Natural killer cell (primary cell): ENCODE data around the gene SPRY1. TPM values are rescaled to one million over a fixed set of nuclear protein-coding genes. Genes with fewer than 3 reads are reported as not detected.

ENCODE experiments used
- ATAC-seq, 3 donors: fragments of 150-1000 bp in 2 of 3; fragments of 200-7000 bp in 1 of 3; cut with Tn5 transposase; 1 replicate in 1 of 3; 2 replicates in 2 of 3; pipeline ENCODE4 v1.10.0; 2021; ENCODE audit warnings: mild to moderate bottlenecking in 2 of 3, moderate library complexity in 2 of 3
- DNase-seq, 2 donors: peaks; one replicate each; pipeline versions ENCODE4 v3.0.0 to v3.0.0-alpha.2; 2013 to 2021; ENCODE audit warnings: mixed read lengths in 1 of 2
- H3K27ac ChIP-seq: one replicate; pipeline ENCODE4 v1.5.1; 2013; ENCODE audit warnings: mild to moderate bottlenecking, low read length
- H3K27me3 ChIP-seq: one replicate; pipeline ENCODE4 v1.6.1; 2013; ENCODE audit warnings: low read length; ENCODE audit not compliant: control insufficient read depth, insufficient read depth
- H3K36me3 ChIP-seq: one replicate; pipeline ENCODE4 v1.6.1; 2013; ENCODE audit warnings: low read length; ENCODE audit not compliant: control insufficient read depth, insufficient read depth
- H3K4me1 ChIP-seq: one replicate; pipeline ENCODE4 v1.6.1; 2013; ENCODE audit warnings: low read length; ENCODE audit not compliant: control insufficient read depth, insufficient read depth
- H3K4me3 ChIP-seq: one replicate; pipeline ENCODE4 v1.5.1; 2013; ENCODE audit warnings: low read length
- H3K9me3 ChIP-seq: one replicate; pipeline ENCODE4 v1.6.1; 2013; ENCODE audit warnings: low read length; ENCODE audit not compliant: control insufficient read depth, insufficient read depth
- H3K27ac Mint-ChIP-seq, 2 donors: one replicate each; pipeline ENCODE4 v1.8.0; 2022; ENCODE audit warnings: mild to moderate bottlenecking in 2 of 2, mixed read lengths in 2 of 2, moderate library complexity in 1 of 2
- H3K27me3 Mint-ChIP-seq, 2 donors: one replicate each; pipeline ENCODE4 v1.8.0; 2022; ENCODE audit warnings: low read depth in 2 of 2, mixed read lengths in 2 of 2
- H3K36me3 Mint-ChIP-seq: one replicate; pipeline ENCODE4 v1.8.0; 2022; ENCODE audit warnings: mixed read lengths
- H3K4me1 Mint-ChIP-seq, 2 donors: one replicate each; pipeline ENCODE4 v1.8.0; 2022; ENCODE audit warnings: mixed read lengths in 2 of 2
- H3K4me3 Mint-ChIP-seq: one replicate; pipeline ENCODE4 v1.8.0; 2022; ENCODE audit warnings: mild to moderate bottlenecking, moderate library complexity, mixed read lengths
- H3K9me3 Mint-ChIP-seq, 2 donors: one replicate each; pipeline ENCODE4 v1.8.0; 2022; ENCODE audit warnings: mixed read lengths in 2 of 2
- WGBS: methylation state at CpG from one replicate; pipeline ENCODE4 v1.1.7; 2013; ENCODE audit warnings: missing lambda C conversion rate; ENCODE audit not compliant: insufficient coverage; 5-methylcytosine and 5-hydroxymethylcytosine counted together
- intact Hi-C: fragments of 100-400 bp; cut with micrococcal nuclease; formaldehyde crosslinking; loops from one replicate; pipeline ENCODE4 v1.14.2; 2022
- total RNA-seq, 4 donors: library from RNA; stranded (reverse); fragments of 120-200 nt in 1 of 4; gene quantifications; one replicate each; pipeline versions ENCODE4 v1.2.3 to v1.2.4, GENCODE V29; 2013 to 2022
- TF ChIP-seq, protein P1 (sequence below): fragments of 200-600 bp; IDR thresholded peaks from one replicate; pipeline ENCODE4 v1.8.0; 2022; ENCODE audit warnings: antibody characterized with exemption

SPRY1 gene
- total RNA-seq, 3 donors from 2014 or later (not counting 1 experiment from before 2014, with no cell fraction given) = 8.7 to 9.8 (median 9.5) TPM

DNA sequence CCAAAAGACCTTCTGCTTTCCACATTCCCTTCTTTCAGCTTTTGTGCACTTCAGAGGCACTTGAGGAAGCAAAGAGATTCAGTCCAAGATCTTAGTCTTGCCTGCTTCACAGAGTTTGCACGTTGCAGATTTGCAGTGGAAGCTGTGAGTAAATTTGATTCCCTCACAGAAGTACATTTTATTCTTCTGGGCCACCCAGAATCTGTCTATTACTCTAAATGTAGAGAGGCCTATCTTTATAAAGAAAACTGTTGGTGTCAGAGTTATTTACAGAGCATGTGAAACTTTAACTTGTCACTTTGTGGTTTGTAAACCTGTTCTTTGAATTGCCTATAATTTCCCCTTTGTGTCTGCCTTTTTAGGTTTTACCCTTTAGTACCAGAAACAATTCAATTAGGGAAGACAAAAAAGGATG is 15.5 kb downstream of the SPRY1 start:
- Histone ChIP-seq H3K36me3 (no peaks in the 10 kb centered on the region), H3K27me3 (no peaks in the 10 kb centered on the region), H3K4me3 (no peak overlapping the region), H3K27ac (peak overlapping the region; percentile 20), H3K4me1 (peaks cover 15% of the 10 kb centered on the region), H3K9me3 (no peaks in the 10 kb centered on the region)
- H3K9me3 Mint-ChIP-seq = no peaks in the 10 kb centered on the region
- H3K36me3 Mint-ChIP-seq = no peaks in the 10 kb centered on the region
- peak overlapping the region in 1 of 2 donors; percentile 62 for H3K27ac Mint-ChIP-seq
- H3K4me1 Mint-ChIP-seq = peaks cover 11 to 21% of the 10 kb centered on the region in 2 donors
- intact Hi-C loops = no loop called here
- TF ChIP-seq, protein P1, sequence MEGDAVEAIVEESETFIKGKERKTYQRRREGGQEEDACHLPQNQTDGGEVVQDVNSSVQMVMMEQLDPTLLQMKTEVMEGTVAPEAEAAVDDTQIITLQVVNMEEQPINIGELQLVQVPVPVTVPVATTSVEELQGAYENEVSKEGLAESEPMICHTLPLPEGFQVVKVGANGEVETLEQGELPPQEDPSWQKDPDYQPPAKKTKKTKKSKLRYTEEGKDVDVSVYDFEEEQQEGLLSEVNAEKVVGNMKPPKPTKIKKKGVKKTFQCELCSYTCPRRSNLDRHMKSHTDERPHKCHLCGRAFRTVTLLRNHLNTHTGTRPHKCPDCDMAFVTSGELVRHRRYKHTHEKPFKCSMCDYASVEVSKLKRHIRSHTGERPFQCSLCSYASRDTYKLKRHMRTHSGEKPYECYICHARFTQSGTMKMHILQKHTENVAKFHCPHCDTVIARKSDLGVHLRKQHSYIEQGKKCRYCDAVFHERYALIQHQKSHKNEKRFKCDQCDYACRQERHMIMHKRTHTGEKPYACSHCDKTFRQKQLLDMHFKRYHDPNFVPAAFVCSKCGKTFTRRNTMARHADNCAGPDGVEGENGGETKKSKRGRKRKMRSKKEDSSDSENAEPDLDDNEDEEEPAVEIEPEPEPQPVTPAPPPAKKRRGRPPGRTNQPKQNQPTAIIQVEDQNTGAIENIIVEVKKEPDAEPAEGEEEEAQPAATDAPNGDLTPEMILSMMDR = no peak
- ATAC-seq (peak in 1 of 3 donors; percentile 26), DNase-seq (no peak)
- H3K4me3 Mint-ChIP-seq = peak overlapping the region; percentile 38
- peaks cover 0 to 3% of the 10 kb centered on the region in 2 donors for H3K27me3 Mint-ChIP-seq
- no CpG with 5 or more reads among the region's 1 CpG for WGBS

DNA sequence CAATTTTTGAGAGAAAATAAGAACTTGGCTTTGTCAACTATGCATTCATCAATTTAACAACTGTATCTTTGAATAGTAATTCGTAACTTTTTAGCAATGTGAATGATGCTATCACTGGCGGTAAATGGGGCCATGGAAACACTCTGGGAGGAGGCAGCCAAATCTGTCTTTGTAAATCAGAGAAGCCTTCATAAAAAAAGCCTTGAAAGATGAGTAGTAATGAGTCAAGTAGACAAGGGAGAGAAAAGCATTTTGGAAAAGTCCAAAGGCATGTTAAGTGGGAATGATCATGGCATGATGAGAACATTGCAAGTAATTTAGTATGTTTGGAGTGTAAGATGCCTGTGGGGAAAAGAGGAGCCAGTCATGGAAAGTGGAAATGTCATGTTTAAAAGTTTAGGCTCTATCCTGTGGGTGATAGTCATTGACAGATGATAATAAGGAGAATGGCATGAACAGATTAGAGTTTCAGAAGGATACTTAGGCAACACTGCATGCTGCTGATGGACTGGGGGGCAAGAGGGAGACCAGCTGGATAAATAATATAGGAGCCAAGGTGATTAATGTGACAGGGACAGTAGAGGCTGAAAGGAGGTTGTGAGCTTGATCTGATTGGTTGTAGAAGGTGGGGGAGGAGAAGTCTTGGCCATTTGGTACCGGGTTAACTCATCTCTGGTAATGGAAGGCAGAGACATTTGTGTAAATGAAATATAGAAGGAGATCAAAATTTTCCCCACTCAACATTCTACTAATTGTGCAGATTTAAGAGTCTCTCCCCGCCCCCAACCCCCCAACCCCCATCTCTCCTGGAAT is 16.3 kb downstream of the SPRY1 start:
- H3K36me3 Mint-ChIP-seq = no peaks in the 10 kb centered on the region
- ATAC-seq (no peak), DNase-seq (no peak)
- H3K27me3 ChIP-seq = no peaks in the 10 kb centered on the region
- H3K4me1 ChIP-seq = peaks cover 15% of the 10 kb centered on the region
- no peaks in the 10 kb centered on the region for H3K9me3 Mint-ChIP-seq
- H3K4me3 ChIP-seq = no peak overlapping the region
- peak overlapping the region in 1 of 2 donors; percentile 62 for H3K27ac Mint-ChIP-seq
- peaks cover 0 to 3% of the 10 kb centered on the region in 2 donors for H3K27me3 Mint-ChIP-seq
- H3K9me3 ChIP-seq = no peaks in the 10 kb centered on the region
- H3K4me1 Mint-ChIP-seq = peaks cover 12 to 21% of the 10 kb centered on the region in 2 donors
- no peak overlapping the region for H3K27ac ChIP-seq
- no peaks in the 10 kb centered on the region for H3K36me3 ChIP-seq
- TF ChIP-seq, protein P1 = no peak
- intact Hi-C loops = no loop called here
- no peak overlapping the region for H3K4me3 Mint-ChIP-seq
- 80% methylated on average over 2 of the region's 4 CpGs for WGBS

DNA sequence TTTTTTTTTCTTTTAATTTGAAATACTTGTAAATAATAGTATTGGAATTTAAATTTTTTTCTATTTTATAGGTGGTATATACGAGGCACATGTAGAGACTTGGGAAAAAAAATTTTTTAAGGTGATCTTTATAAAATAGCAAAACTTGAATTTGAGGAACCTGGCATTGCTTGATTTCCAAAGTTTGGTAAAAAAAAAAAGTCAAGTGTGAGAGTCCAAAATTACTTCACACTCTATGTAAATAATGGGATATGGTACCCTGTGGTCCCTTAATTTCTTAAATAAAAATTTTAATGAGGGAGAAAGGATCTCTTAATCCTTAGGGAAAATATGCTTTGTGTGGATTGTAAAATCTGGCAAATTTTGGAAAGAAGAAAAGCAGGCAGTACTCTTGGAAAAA is 19.0 kb downstream of the SPRY1 start:
- no peak for DNase-seq
- H3K4me1 ChIP-seq = peaks cover 20% of the 10 kb centered on the region
- H3K9me3 Mint-ChIP-seq = no peaks in the 10 kb centered on the region
- no peaks in the 10 kb centered on the region for H3K36me3 Mint-ChIP-seq
- no peak for ATAC-seq
- H3K36me3 ChIP-seq = no peaks in the 10 kb centered on the region
- no peaks in the 10 kb centered on the region for H3K9me3 ChIP-seq
- peaks cover 21 to 29% of the 10 kb centered on the region in 2 donors for H3K4me1 Mint-ChIP-seq
- H3K27me3 Mint-ChIP-seq = peaks cover 0 to 3% of the 10 kb centered on the region in 2 donors
- H3K4me3 Mint-ChIP-seq = no peak overlapping the region
- H3K27ac ChIP-seq = no peak overlapping the region
- no CpG with 5 or more reads among the region's 1 CpG for WGBS
- H3K4me3 ChIP-seq = no peak overlapping the region
- H3K27me3 ChIP-seq = no peaks in the 10 kb centered on the region
- TF ChIP-seq, protein P1 = no peak
- intact Hi-C loops = no loop called here
- H3K27ac Mint-ChIP-seq = no peak overlapping the region
